ENCODE results near the gene GRAP2. TPM values are rescaled to one million over a fixed set of nuclear protein-coding genes. Genes with fewer than 3 reads are reported as not detected.

The GRAP2 gene
- total and polyA plus RNA-seq, 2 of the 4 experiments (the other 2 are of a cell fraction) = not detected

GRCh38 chr22:39947220-39948216, 46.6 kb downstream of the GRAP2 start (continued):
- no peak for TF ChIP-seq BHLHE40 (IDR thresholded peaks at IDR 0.05; ENCODE audit: low read depth, low read length)

- POLR2A ChIA-PET (ENCODE audit: unreplicated experiment) = no interaction called here
- H3K36me3 ChIP-seq (ENCODE audit: control insufficient read depth, insufficient read depth, low read length) = no peaks in the 10 kb centered on the region
- no peak for ATAC-seq (ENCODE audit: low read depth)
- TF ChIP-seq BHLHE40 (IDR thresholded peaks at IDR 0.05; ENCODE audit: low read depth, low read length) = no peak
- no peak for TF ChIP-seq CTCF (conservative IDR thresholded peaks at IDR 0.05; ENCODE audit: low read depth, low read length)
- no peak for TF ChIP-seq CHD1 (IDR thresholded peaks at IDR 0.05; ENCODE audit: low read depth, low read length)
- no peak for TF ChIP-seq USF2 (IDR thresholded peaks at IDR 0.05; ENCODE audit: low read depth, low read length)
- TF ChIP-seq NFE2L2 (IDR thresholded peaks at IDR 0.05; ENCODE audit: low read depth, low read length) = no peak
- no peak for TF ChIP-seq MAZ (IDR thresholded peaks at IDR 0.05; ENCODE audit: borderline replicate concordance, low read depth, low read length)
- TF ChIP-seq SMC3 (IDR thresholded peaks at IDR 0.05; ENCODE audit: low read depth, low read length) = no peak
- no peak for TF ChIP-seq RFX5 (IDR thresholded peaks at IDR 0.05; ENCODE audit: low read depth, low read length)
- TF ChIP-seq RCOR1 (IDR thresholded peaks at IDR 0.05; ENCODE audit: insufficient replicate concordance, low read length) = no peak
- no peak for TF ChIP-seq MAFK (IDR thresholded peaks at IDR 0.05; ENCODE audit: low read depth, low read length)
- TF ChIP-seq FOS (IDR thresholded peaks at IDR 0.05; ENCODE audit: low read depth, low read length) = no peak
- TF ChIP-seq CEBPB (IDR thresholded peaks at IDR 0.05; ENCODE audit: low read depth, low read length) = no peak
Observed at GRCh38 chr22:39949964-39950737, 49.3 kb downstream of the GRAP2 start.

More at GRCh38 chr22:39949964-39950737, 49.3 kb downstream of the GRAP2 start:
- no peak overlapping the region for H2BK15ac ChIP-seq (ENCODE audit: low read depth, low read length)
- no peak overlapping the region for H3K9ac ChIP-seq (ENCODE audit: low read depth, low read length)
- H2BK120ac ChIP-seq (ENCODE audit: low read depth, low read length) = no peak overlapping the region
- H3K27me3 ChIP-seq (ENCODE audit: control insufficient read depth, insufficient read depth, low read length) = peaks cover 50% of the 10 kb centered on the region
- no peak overlapping the region for H4K5ac ChIP-seq (ENCODE audit: low read depth, low read length)
- H4K20me1 ChIP-seq (ENCODE audit: insufficient read depth, low read length) = no peaks in the 10 kb centered on the region
- no peak overlapping the region for H3K4me3 ChIP-seq (ENCODE audit: insufficient read depth, low read depth, low read length)
- H3K14ac ChIP-seq (replicated peaks; ENCODE audit: low read depth, low read length) = no peak overlapping the region
- H2AFZ ChIP-seq (replicated peaks; ENCODE audit: low read length, poor library complexity) = no peak overlapping the region
- CTCF ChIA-PET = no interaction called here
- intact Hi-C loops (cut with micrococcal nuclease) = no loop called here
- H3K9me1 ChIP-seq (ENCODE audit: insufficient read depth, low read length) = no peaks in the 10 kb centered on the region
- H3K79me1 ChIP-seq (ENCODE audit: low read depth in 1 of 2, low read length in 2 of 2) = no peaks in the 10 kb centered on the region
- 67% methylated on average over 7 of the region's 8 CpGs; no CpG with 5 or more reads in 1 of the 2 experiments for WGBS, 2 experiments (ENCODE audit: extremely low coverage in 2 of 2, insufficient read length in 1 of 2)
- no peak overlapping the region for H3K18ac ChIP-seq (ENCODE audit: low read depth, low read length)
- no peak overlapping the region for H2AK5ac ChIP-seq (ENCODE audit: low read depth, low read length)
- no peak overlapping the region for H3K56ac ChIP-seq (ENCODE audit: extremely low read depth, insufficient read depth, low read length)
- 0 out of 2 replicates have a peak, but pooled peaks cover 2% of the 10 kb centered on the region for H3K4me1 ChIP-seq (ENCODE audit: control insufficient read depth, insufficient read depth, low read length)
- H2AK9ac ChIP-seq (replicated peaks; ENCODE audit: low read depth, low read length, poor library complexity) = no peak overlapping the region
- H3K4ac ChIP-seq (ENCODE audit: low read depth, low read length) = no peak overlapping the region
- BruUV-seq (replicated peaks) = no TSS peak
- no peak overlapping the region for H3K27ac ChIP-seq (ENCODE audit: insufficient read depth, low read length)
- dilution Hi-C loops (cut with HindIII; ENCODE audit: low sequenced_read_pairs, unreplicated experiment) = no loop called here
- H4K8ac ChIP-seq (ENCODE audit: low read depth in 2 of 2, low read length in 2 of 2) = no peak overlapping the region
- in situ Hi-C loops (cut with MboI; ENCODE audit: low sequenced_read_pairs) = no loop called here
- H4K91ac ChIP-seq (ENCODE audit: insufficient read depth, low read depth, low read length) = no peak overlapping the region
- no peak for DNase-seq
- H3K9me3 ChIP-seq (ENCODE audit: control insufficient read depth, insufficient read depth, low read length) = no peaks in the 10 kb centered on the region
- no peak overlapping the region for H3K23ac ChIP-seq (ENCODE audit: low read depth, low read length)
- H2BK20ac ChIP-seq (ENCODE audit: low read depth, low read length) = no peak overlapping the region
- H2BK5ac ChIP-seq (ENCODE audit: low read depth, low read length, poor library complexity, severe bottlenecking) = no peak overlapping the region
- no peak overlapping the region for H3K4me2 ChIP-seq (ENCODE audit: low read depth, low read length)
